Caco-2 (cell line): ENCODE measurements around the gene HTR4. TPM values are rescaled to one million over a fixed set of nuclear protein-coding genes. Genes with fewer than 3 reads are reported as not detected.

Source experiments
- BruUV-seq: library from RNA; stranded (reverse); fragments of 400-500 nt; replicated peaks from 2 replicates; lab custom pipeline; 2021; lab: Mats Ljungman, UMichigan
- CTCF ChIA-PET: fragments of 300-600 bp; sonication (Branson Sonifier 250); formaldehyde crosslinking; loops from one replicate; lab custom pipeline; 2022; ENCODE audit warnings: antibody characterized with exemption; lab: Charles Lee
- POLR2A ChIA-PET: fragments of 300-600 bp; sonication (Branson Sonifier 250); formaldehyde crosslinking; loops from one replicate; lab custom pipeline; 2022; ENCODE audit warnings: antibody characterized with exemption; lab: Charles Lee
- DNase-seq, 2 experiments: peaks; one replicate each; pipeline versions ENCODE4 v3.0.0 to v3.0.0-alpha.2; 2020 to 2022
- H3K27me3 ChIP-seq: replicated peaks from 2 replicates; pipeline ENCODE4 v1.6.0; 2011; ENCODE audit warnings: low read length; ENCODE audit not compliant: control insufficient read depth, insufficient read depth
- H3K36me3 ChIP-seq: 2 replicates; pipeline ENCODE4 v1.5.1; 2011; ENCODE audit warnings: low read length; ENCODE audit not compliant: control insufficient read depth, insufficient read depth
- H3K4me1 ChIP-seq: fragments of 250-450 bp; sonication (Bioruptor Pico); 2 replicates; pipeline ENCODE4 v1.5.1; 2020; ENCODE audit warnings: mild to moderate bottlenecking
- H3K4me3 ChIP-seq: 2 replicates; pipeline ENCODE4 v1.5.1; 2011; ENCODE audit warnings: low read depth, mild to moderate bottlenecking, control low read depth, low read length
- H3K9me3 ChIP-seq: fragments of 250-450 bp; sonication (Bioruptor Pico); 2 replicates; pipeline ENCODE4 v1.5.1; 2020; ENCODE audit warnings: mild to moderate bottlenecking, moderate library complexity
- H3K27ac Mint-ChIP-seq: one replicate; pipeline ENCODE4 v1.8.0; 2022; ENCODE audit warnings: mixed read lengths; ENCODE audit not compliant: unreplicated experiment
- H3K27me3 Mint-ChIP-seq: one replicate; pipeline ENCODE4 v1.8.0; 2022; ENCODE audit warnings: mixed read lengths; ENCODE audit not compliant: insufficient read depth, unreplicated experiment
- H3K36me3 Mint-ChIP-seq: one replicate; pipeline ENCODE4 v1.8.0; 2022; ENCODE audit warnings: mild to moderate bottlenecking, mixed read lengths; ENCODE audit not compliant: insufficient read depth, unreplicated experiment
- H3K4me1 Mint-ChIP-seq: one replicate; pipeline ENCODE4 v1.8.0; 2022; ENCODE audit warnings: low read depth, mixed read lengths; ENCODE audit not compliant: unreplicated experiment
- H3K4me3 Mint-ChIP-seq: one replicate; pipeline ENCODE4 v1.8.0; 2022; ENCODE audit warnings: mild to moderate bottlenecking, moderate library complexity, mixed read lengths; ENCODE audit not compliant: unreplicated experiment
- H3K9me3 Mint-ChIP-seq: one replicate; pipeline ENCODE4 v1.8.0; 2022; ENCODE audit warnings: mixed read lengths; ENCODE audit not compliant: unreplicated experiment
- CTCF ChIP-seq, 2 experiments: fragments of 200-600 bp in 1 of 2; IDR thresholded peaks; 1 replicate in 1 of 2; 2 replicates in 1 of 2; pipeline versions ENCODE4 v1.5.1 to v1.8.0; 2011 to 2022; ENCODE audit warnings: antibody characterized with exemption in 1 of 2, control low read depth in 1 of 2, inconsistent platforms in 1 of 2, low read depth in 1 of 2, low read length in 1 of 2, mild to moderate bottlenecking in 1 of 2, moderate library complexity in 1 of 2; ENCODE audit not compliant: insufficient read depth in 1 of 2, severe bottlenecking in 1 of 2, unreplicated experiment in 1 of 2
- intact Hi-C: fragments of 100-400 bp; cut with micrococcal nuclease; formaldehyde crosslinking; loops from one replicate; pipeline ENCODE4 v1.10.0; 2022; ENCODE audit not compliant: unreplicated experiment
- total RNA-seq: library from RNA; stranded (reverse); gene quantifications from 2 replicates; pipeline ENCODE4 v1.2.3, GENCODE V29; 2022

HTR4 gene
- total RNA-seq, 1 experiment from 2014 or later: not detected

- intact Hi-C loops: no loop called here
- no TSS peak for BruUV-seq
- Histone ChIP-seq H3K4me1 (no peaks in the 10 kb centered on the region), H3K4me3 (no peak overlapping the region), H3K9me3 (no peaks in the 10 kb centered on the region), H3K27me3 (no peaks in the 10 kb centered on the region), H3K36me3 (no peaks in the 10 kb centered on the region)
- H3K36me3 Mint-ChIP-seq: no peaks in the 10 kb centered on the region
- DNase-seq: no peak
- no peak overlapping the region for H3K27ac Mint-ChIP-seq
- POLR2A ChIA-PET: no interaction called here
- H3K4me1 Mint-ChIP-seq: no peaks in the 10 kb centered on the region
- H3K27me3 Mint-ChIP-seq: peaks cover 14% of the 10 kb centered on the region
- CTCF ChIA-PET: no interaction called here
- no peak overlapping the region for H3K4me3 Mint-ChIP-seq
- H3K9me3 Mint-ChIP-seq: no peaks in the 10 kb centered on the region
- TF ChIP-seq CTCF (IDR thresholded peaks at IDR 0.05; ENCODE audit: insufficient read depth in 1 of 2, low read depth in 1 of 2, low read length in 1 of 2, severe bottlenecking in 1 of 2, unreplicated experiment in 1 of 2): no peak
Measured at GRCh38 chr5:148645527-148645926, 8.8 kb downstream of the HTR4 start.

- H3K27me3 ChIP-seq: no peaks in the 10 kb centered on the region
Measured at GRCh38 chr5:148641735-148642134, 12.6 kb downstream of the HTR4 start.

GRCh38 chr5:148640471-148640870, 13.9 kb downstream of the HTR4 start:
- ChIA-PET POLR2A (no interaction called here), CTCF (no interaction called here)
- H3K36me3 ChIP-seq: no peaks in the 10 kb centered on the region
- intact Hi-C loops: no loop called here
- no peak overlapping the region for H3K4me3 Mint-ChIP-seq
- H3K4me1 Mint-ChIP-seq: no peaks in the 10 kb centered on the region
- no peaks in the 10 kb centered on the region for H3K9me3 ChIP-seq
- DNase-seq: no peak
- no peaks in the 10 kb centered on the region for H3K27me3 ChIP-seq
- H3K27me3 Mint-ChIP-seq: peaks cover 10% of the 10 kb centered on the region
- no TSS peak for BruUV-seq
- no peaks in the 10 kb centered on the region for H3K36me3 Mint-ChIP-seq
- H3K27ac Mint-ChIP-seq: no peak overlapping the region
- no peaks in the 10 kb centered on the region for H3K4me1 ChIP-seq
- no peak overlapping the region for H3K4me3 ChIP-seq
- no peak for TF ChIP-seq CTCF (IDR thresholded peaks at IDR 0.05; ENCODE audit: insufficient read depth in 1 of 2, low read depth in 1 of 2, low read length in 1 of 2, severe bottlenecking in 1 of 2, unreplicated experiment in 1 of 2)
- H3K9me3 Mint-ChIP-seq: no peaks in the 10 kb centered on the region

More at GRCh38 chr5:148641735-148642134, 12.6 kb downstream of the HTR4 start:
- TF ChIP-seq CTCF (IDR thresholded peaks at IDR 0.05; ENCODE audit: insufficient read depth in 1 of 2, low read depth in 1 of 2, low read length in 1 of 2, severe bottlenecking in 1 of 2, unreplicated experiment in 1 of 2): no peak
- DNase-seq: no peak
- Mint-ChIP-seq H3K4me3 (no peak overlapping the region), H3K27me3 (peaks cover 12% of the 10 kb centered on the region), H3K27ac (no peak overlapping the region), H3K4me1 (no peaks in the 10 kb centered on the region), H3K9me3 (no peaks in the 10 kb centered on the region), H3K36me3 (no peaks in the 10 kb centered on the region)
- intact Hi-C loops: no loop called here
- Histone ChIP-seq H3K9me3 (no peaks in the 10 kb centered on the region), H3K36me3 (no peaks in the 10 kb centered on the region), H3K4me1 (no peaks in the 10 kb centered on the region), H3K4me3 (no peak overlapping the region)
- CTCF ChIA-PET: no interaction called here
- POLR2A ChIA-PET: no interaction called here
- no TSS peak for BruUV-seq
